Measurements from ENCODE around the gene PRELP.

PRELP gene

DNA sequence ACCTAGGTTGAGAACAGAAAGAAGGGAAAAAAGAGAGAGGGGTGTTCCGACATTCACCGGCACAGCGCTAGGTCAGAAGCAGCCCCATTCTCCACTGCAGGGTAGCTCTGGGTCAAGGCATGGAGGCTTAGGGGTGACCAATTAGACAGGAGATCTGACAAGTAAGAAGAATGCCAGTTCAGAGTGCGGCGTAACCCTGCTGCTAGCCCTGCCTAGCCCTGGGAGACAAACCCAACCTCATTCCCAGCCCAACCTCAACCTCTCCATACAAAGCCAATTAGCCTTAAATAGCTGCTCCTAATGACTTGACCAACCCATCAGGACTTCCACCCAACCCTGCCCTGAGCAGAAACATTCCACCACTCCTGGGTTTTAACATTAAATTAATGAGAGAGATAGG is 3.4 kb downstream of the PRELP start:
- DNase-seq: no peak

- DNase-seq: no peak
These were observed 4.0 kb downstream of the PRELP start for GRCh38 chr1:203479646-203480045.

GRCh38 chr1:203480084-203480483 is 4.5 kb downstream of the PRELP start:
- DNase-seq: no peak

GRCh38 chr1:203480525-203481084 is 5.0 kb downstream of the PRELP start:
- DNase-seq: peak; percentile 85

DNA sequence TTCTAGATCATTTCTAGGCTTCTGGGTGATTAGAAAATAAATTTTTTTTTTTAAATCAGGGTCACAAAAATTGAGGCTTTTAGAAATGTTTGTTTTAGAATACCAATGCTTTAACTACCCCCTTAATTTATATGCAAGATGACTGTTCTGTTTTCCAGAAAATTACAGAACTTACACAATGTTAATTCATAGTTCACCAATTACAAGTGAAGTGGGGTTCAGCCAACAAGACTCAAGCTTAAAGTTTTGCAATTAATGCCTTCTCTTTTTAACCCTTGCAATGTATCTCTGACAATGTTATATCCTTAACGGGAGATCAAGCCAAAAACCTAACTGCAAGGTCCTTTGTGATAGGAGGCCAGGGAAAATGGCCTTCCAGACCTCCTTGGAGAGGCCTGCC is 5.6 kb downstream of the PRELP start:
- no peak for DNase-seq

DNA sequence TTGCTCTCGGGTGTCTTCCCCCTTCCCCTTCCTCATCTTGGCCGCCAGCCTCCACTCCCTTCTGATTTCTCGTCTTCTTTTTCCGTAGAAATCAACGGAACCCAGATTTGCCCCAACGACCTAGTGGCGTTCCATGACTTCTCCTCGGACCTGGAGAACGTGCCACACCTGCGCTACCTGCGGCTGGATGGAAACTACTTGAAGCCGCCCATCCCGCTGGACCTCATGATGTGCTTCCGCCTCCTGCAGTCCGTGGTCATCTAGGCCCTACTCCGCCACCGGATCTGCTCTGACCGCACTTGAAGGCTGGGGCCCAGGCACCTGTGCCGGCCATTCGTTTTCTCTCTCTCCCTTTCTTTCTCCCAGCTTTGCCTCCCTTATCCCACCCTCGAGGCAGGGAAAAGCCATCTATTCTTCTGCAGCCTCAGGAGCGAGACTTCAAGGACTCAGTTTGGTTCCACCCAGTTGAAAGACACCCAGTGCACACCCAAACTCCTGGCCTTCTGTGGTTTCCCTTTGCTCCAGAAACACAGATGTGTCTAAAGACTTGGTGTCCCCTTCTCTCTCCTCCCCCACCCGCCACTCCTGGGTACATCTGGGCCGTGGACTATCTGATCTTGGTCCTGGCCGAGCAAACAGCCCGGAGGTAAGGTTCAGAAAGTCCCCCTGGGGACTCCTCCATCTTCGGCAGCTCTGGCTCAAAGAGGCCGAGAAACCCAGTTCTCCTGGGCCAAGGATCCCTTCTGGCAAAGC is 11.2 kb downstream of the PRELP start:
- no peak for DNase-seq

GRCh38 chr1:203488539-203488938 is 12.9 kb downstream of the PRELP start:
- DNase-seq: no peak

DNA sequence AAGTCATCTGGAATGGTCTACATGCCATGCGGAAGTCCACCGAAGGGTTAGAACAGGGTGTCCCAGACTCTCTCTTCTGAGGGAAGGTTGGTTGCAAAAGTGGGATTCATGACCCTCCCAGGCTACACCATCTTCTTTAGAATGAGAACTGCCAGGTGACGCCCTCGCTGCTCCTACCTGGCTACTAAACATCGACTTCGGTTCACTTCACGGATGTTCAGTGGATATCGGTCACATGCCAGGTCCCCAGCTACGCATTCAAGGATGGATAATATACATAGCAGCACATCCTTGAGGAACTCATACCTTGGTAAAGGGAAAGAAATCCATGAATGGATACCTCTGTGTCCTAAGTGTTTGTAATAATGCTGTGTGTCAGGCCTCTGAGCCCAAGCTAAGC is 15.0 kb downstream of the PRELP start:
- no peak for DNase-seq

DNA sequence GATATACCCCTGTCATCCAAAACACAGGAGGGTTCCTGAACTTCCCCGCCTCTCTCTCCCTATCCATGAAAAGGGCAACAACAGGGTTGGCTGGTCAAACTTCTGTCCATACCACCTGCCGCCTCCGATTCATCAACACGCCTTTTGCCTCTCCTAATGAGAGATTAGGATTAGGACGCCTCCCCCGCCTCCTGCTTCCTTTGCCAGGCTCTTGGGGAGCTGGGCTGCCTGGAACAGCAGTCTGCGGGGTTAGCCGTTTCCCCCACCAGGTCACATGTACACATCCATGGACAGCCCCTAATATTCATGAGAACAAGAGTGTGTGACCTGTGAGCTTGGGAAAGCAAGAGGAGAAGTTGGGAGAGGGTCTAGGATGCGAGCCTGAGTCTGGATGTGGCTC is 16.1 kb downstream of the PRELP start:
- DNase-seq: no peak

DNA sequence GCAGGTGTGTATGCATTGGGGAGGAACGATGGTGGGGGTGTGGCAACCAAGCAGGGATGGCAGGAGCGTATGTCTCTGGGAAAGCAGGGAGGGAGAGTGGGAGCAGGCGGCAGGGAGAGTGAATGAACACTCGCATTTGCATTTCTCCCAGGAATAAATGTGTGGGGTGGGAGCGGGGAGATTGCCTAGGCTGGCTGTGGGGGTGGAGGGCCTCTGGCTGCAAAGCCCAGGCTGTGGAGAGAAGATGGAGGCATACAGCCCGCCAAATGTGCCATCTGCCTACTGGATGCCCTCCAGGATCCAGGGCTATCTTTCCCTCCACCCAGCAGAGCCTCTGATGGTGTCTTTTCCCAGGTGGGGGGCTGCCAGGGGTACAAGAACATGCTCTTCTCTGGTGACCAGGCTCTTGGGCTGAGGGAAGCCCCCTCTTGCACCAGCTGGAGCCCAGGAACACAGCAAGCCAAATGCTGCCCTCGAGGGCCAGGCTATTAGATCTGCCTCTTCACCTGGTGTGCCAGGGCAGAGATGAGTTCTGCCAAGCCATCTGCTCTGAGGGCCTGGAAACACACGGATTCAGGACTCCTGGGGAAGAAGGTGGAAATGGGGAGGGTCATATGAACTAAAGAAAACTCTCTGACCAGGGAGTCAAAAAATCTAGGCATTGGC is 16.6 kb downstream of the PRELP start:
- DNase-seq: no peak

GRCh38 chr1:203492748-203493130 is 17.1 kb downstream of the PRELP start:
- no peak for DNase-seq

DNA sequence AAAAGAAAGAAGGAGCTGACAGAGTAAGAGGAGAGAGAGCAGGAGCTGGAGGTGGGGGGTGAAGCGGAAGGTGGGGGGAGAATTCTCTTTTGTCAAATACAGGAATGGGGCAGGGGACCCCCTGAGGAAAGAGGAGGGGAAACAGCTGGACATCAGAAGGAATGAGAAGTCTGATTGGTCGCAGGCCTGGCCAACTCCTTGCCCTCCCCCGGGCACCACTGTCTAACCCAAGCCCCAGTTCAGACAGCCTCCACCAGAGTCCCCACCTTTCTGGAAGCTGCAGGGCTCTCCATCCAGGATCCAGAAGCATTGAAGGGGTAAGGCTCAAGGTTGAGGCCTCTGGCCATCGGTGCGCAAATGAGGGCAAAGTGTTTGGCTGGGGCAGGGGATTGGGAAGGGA is 18.3 kb downstream of the PRELP start, which contains the start of gene OPTC:
OPTC (plus strand) TSS at position 253 of the 400 bp plus-strand sequence. CDS start 1,853 bp downstream, outside the sequence.
- no peak for DNase-seq

- no peak for DNase-seq
These were observed 20.2 kb downstream of the PRELP start for GRCh38 chr1:203495845-203496244.

DNA sequence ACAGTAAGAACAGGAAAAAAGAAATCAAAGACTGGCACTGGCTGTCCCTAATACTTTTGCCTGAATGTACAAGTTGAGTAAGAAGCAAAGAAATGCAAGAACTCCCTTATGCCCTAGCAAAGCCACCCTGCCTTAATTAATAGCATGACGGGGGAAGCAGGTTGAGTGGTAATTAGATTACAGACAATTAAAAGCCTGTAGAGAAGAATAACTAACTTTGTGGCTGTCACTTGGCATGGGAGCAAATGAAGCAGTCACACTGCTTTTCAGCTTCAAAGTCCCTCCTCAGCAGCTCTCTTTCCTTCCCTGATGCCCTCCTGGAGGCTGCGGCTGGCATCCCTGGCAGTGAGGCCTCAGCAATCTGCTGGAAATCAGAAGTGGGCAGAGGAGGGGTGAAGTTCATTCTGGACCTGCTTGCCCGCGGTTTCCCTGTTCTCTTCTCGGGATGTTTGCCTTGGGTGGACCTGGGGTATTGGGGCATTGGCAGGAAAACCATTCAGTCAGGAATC is 21.7 kb downstream of the PRELP start:
- DNase-seq: no peak

DNA sequence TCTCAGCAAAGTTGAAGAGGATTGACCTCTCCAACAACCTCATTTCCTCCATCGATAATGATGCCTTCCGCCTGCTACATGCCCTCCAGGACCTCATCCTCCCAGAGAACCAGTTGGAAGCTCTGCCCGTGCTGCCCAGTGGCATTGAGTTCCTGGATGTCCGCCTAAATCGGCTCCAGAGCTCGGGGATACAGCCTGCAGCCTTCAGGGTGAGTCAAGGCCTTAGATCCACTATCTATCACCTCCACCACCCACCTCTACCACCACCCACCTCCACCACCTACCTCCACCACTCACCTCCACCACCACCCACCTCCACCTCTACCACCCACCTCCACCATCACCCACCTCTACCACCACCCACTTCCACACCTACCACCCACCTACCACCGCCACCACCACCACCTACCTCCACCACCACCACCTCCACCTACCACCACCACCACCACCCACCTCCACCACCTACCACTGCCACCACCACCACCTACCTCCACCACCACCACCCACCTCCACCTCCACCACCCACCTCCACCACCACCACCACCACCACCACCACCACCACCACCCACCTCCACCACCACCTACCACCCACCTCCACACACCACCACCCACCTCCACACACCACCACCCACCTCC is 24.2 kb downstream of the PRELP start:
- no peak for DNase-seq

- DNase-seq: no peak
These were observed 24.7 kb downstream of the PRELP start for GRCh38 chr1:203500279-203500678.

GRCh38 chr1:203503836-203504235 is 28.2 kb downstream of the PRELP start:
- DNase-seq: no peak

- peak; percentile 84 for DNase-seq
These were observed 29.0 kb downstream of the PRELP start for GRCh38 chr1:203504400-203505250.

DNA sequence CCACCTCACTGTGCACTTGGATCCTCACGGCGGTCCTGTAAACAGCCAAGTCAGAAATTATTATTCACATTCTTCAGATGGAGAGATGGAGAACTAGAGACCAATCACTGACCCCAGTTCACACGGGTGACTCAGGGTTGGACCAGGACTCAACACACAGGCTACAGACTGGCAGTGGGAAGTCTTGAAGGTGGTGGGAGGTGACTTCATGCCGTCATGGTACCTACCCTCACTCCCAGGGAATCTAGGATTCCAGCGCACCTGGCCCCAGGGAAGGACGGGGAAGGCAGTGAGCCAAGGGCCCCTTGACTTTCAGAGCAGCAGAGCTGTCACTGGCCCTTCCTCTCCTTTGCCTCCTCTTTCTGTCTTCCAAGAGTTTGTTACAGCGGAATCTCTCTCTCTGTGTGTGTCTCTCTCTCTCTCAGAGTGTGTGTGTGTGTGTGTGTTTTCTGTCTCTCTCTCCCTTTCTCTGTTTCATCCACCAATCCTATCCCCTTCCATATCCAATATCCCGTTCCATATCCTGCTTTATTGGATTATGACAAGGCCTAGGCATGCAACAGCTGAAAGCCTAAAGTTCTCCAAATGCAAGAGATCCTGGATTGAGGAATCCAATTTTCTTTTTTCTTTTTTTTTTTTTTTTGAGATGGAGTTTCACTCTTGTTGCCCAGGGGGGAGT is 30.1 kb downstream of the PRELP start:
- no peak for DNase-seq

DNA sequence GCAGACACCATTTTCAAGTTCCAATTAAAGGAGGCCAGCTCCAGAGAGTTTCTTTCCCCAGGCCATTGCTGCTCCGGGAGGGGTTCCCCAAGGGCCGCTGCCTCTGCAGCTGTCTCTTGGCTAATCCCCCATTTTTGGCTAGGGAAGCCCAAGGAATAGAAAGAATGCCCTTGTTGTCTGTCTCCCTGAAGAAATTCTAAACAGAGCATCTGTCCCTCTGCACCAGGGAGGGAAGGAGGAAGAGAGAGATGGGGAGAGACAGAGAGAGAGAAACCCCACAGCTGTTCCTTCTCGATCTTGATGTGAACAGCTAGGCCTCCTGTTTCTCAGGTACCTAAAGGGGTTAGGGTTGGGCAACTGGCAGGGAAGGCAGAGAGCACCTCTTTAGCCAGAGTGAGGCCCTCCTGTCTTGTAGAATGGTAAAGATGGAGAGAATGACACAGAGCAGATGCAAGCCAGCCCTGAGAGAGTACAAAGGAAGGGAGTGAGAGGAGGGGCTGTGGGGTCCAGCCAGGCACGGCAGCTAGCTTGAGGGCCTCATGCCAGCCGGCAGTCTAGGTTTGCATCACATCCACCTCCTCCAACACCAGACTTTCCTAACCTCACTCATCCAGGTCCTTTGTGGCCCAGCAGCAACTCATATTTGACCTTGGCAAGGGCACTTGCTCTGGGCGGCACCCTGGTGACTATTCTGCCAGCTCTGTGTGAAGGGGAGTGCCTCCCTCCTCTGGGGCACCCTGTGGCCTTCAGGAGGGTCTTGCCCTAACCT is 31.4 kb downstream of the PRELP start:
- DNase-seq: no peak

DNA sequence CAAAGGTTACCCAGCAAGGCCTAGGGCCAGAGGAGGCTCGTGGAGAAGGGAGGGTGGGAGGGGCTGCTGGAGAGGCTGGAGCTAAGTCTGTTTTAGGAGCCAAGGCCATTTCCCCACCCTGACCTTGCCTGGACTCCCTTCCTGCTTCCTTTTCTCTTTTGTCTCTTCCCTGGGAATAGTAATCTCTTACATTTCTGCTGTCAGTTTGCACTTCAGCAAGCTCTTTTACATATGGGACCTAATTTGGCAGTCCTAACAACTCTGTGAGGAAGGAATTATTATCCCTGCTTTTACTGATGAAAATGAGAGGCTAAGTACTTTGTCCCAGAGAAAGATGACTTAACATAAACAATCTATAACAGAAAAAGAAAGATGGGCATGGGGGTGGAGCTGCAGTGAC is 32.2 kb downstream of the PRELP start:
- DNase-seq: no peak
